Measurements from ENCODE around the gene ANKS1B. TPM values are rescaled to one million over a fixed set of nuclear protein-coding genes. Genes with fewer than 3 reads are reported as not detected.
"Not testable (repeated sequence)": the region's sequence is repeated elsewhere in the genome, so short reads cannot be mapped to it uniquely, and the experiment has no call there.

Gene ANKS1B
- total RNA-seq, 1 experiment from 2014 or later: 15.1 TPM

GRCh38 chr12:99600388-99600787 is 384.3 kb downstream of the ANKS1B start:
- no peak for DNase-seq (ENCODE audit: low read depth, low spot score)
- in situ Hi-C loops (cut with HindIII; ENCODE audit: low pct_unique_long_range_greater_than_20kb, low sequenced_read_pairs): no loop called here

- in situ Hi-C loops (cut with HindIII; ENCODE audit: low pct_unique_long_range_greater_than_20kb, low sequenced_read_pairs): no loop called here
- DNase-seq (ENCODE audit: low read depth, low spot score): no peak
Observed at GRCh38 chr12:99598785-99599184, 386.0 kb downstream of the ANKS1B start.

GRCh38 chr12:99596762-99597161 is 388.0 kb downstream of the ANKS1B start:
- in situ Hi-C loops (cut with HindIII; ENCODE audit: low pct_unique_long_range_greater_than_20kb, low sequenced_read_pairs): no loop called here

DNA sequence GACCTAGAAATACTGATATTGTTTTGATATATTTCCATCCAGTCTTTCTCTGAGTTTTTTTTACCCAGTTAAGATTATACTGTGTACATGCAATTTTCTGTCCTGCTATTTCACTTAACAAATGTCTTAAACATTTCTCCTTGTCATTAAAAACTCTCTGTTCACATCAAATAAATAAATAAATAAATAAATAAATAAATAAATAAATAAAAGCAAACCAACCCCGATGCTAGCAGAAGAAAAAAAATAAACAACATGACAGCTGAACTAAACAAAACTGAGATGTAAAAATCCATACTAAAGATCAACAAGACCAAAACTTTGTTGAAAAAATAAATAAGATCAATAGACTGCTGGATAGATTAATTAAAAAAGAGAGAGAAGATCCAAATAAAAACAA is 407.6 kb downstream of the ANKS1B start:
- in situ Hi-C loops (cut with HindIII; ENCODE audit: low pct_unique_long_range_greater_than_20kb, low sequenced_read_pairs); DNase-seq (ENCODE audit: low read depth, low spot score): not testable (repeated sequence)

More at GRCh38 chr12:99596762-99597161, 388.0 kb downstream of the ANKS1B start:
- no peak for DNase-seq (ENCODE audit: low read depth, low spot score)

DNA sequence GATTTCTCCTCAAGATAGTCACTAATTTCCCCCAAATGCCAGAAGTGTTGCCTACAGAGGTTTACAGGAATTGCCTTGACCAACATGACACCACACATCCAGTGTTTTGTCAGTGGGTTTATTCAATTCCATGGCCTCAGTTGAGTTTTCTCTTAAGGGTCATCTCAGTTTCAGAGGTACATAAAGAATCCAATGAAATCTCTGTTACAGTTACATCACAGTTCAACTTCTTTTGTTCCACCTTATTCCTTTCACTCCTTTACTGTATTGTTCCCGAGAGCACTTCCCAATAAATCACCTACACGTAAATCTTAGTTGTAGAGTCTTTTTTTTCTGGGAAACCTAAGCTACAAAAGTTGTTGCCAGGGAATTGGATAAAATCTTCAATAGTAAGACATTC is 410.8 kb downstream of the ANKS1B start:
- no peak for DNase-seq (ENCODE audit: low read depth, low spot score)
- in situ Hi-C loops (cut with HindIII; ENCODE audit: low pct_unique_long_range_greater_than_20kb, low sequenced_read_pairs): no loop called here

DNA sequence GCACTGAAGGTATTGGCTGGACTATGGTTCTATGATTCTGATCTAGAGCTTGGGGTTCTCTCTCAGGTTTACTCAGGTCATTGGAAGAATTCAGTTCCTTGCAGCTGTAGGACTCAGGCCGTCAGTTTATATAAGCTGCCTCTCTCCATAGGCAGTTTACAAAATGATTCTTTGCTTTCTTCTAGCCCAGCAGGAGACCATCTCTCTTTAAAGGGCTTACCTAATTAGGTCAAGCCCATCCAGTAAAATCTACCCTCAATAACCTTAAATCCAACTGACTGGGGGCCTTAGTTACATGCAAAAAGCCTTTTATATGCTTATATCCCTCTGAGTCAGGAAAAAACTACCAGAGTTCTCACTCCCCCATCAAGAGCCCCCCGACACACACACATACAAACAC is 417.7 kb downstream of the ANKS1B start:
- DNase-seq (ENCODE audit: low read depth, low spot score): no peak
- in situ Hi-C loops (cut with HindIII; ENCODE audit: low pct_unique_long_range_greater_than_20kb, low sequenced_read_pairs): no loop called here

- in situ Hi-C loops (cut with HindIII; ENCODE audit: low pct_unique_long_range_greater_than_20kb, low sequenced_read_pairs): no loop called here
- no peak for DNase-seq (ENCODE audit: low read depth, low spot score)
Observed at GRCh38 chr12:99558109-99558508, 426.6 kb downstream of the ANKS1B start.

GRCh38 chr12:99553461-99553860 is 431.3 kb downstream of the ANKS1B start:
- in situ Hi-C loops (cut with HindIII; ENCODE audit: low pct_unique_long_range_greater_than_20kb, low sequenced_read_pairs): no loop called here
- no peak for DNase-seq (ENCODE audit: low read depth, low spot score)

DNA sequence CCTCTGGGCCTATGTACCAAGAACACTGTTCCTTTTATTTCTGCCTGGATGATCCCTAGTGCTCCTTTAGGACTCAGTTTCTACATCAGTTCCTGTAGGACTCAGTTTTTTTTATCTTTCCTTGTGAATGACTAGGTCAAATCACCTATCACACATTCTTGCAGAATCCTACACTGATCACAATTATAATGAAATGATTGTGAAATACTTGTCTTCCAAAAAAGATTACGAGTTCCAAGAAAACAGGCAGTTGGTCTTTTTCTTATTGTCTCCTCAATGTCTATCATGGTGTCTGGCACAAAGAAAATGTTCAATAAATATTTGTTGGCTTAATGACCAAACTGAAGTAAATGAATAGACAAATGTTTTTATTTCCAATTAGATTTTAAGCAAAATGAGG is 432.7 kb downstream of the ANKS1B start:
- no peak for DNase-seq (ENCODE audit: low read depth, low spot score)
- in situ Hi-C loops (cut with HindIII; ENCODE audit: low pct_unique_long_range_greater_than_20kb, low sequenced_read_pairs): no loop called here

DNA sequence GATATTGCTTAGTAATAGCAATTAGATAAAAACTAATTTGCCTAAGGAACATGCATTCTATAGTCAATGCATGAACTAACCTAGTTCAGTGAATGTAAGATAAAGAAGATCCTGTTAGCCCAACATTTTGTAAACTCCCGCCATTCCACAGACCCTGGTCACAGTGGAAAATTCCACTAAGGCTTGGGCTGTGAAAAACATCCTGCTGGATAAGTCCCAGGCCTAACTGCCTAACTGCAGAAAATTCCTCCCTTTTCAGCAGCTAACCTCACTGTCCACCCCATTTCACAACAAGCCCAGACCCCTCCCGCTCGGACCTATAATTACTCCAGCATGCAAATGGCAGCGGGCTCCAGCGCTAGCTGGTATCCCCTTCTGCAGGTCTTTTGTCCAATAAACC is 435.1 kb downstream of the ANKS1B start:
- DNase-seq (ENCODE audit: low read depth, low spot score): no peak
- in situ Hi-C loops (cut with HindIII; ENCODE audit: low pct_unique_long_range_greater_than_20kb, low sequenced_read_pairs): no loop called here

DNA sequence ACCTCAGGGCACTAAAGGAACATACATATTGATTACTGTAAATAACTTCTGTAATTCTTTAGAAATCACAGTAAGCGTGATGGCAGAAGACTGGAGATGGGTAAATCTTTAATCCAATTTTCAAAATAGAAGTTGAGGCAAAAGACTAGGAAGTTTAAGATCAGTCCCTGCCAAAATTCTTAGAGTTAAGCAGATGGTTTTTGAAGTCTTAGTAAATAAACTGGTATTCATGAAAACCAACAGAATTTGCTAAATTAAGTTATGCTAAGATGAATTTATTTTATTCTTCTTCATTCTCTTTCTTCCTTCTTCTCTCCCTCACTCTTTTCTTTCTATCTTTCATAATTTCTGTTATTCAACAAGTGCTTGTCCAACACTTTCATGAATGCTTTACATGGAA is 435.5 kb downstream of the ANKS1B start:
- in situ Hi-C loops (cut with HindIII; ENCODE audit: low pct_unique_long_range_greater_than_20kb, low sequenced_read_pairs): no loop called here
- no peak for DNase-seq (ENCODE audit: low read depth, low spot score)

GRCh38 chr12:99544457-99544856 is 440.3 kb downstream of the ANKS1B start:
- in situ Hi-C loops (cut with HindIII; ENCODE audit: low pct_unique_long_range_greater_than_20kb, low sequenced_read_pairs): no loop called here
- DNase-seq (ENCODE audit: low read depth, low spot score): no peak

DNA sequence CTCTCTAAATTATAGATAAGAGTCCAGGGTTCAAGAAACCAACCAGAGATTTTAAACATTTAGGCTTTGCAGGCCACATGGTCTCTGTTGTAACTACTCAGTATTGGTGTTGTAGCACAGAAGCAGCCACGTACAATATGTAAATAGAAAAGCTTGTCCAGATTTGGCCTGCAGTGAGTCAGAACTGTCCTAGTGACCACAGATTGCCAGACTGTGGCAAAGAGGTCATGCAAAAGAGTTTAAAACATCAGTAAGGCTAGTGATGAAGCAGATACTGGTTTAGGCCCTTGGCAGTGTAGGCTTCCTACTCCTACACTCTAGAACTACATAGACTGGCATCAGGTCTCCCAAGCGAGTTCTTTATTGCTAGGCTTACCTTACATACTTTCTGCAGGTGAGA is 454.8 kb downstream of the ANKS1B start:
- in situ Hi-C loops (cut with HindIII; ENCODE audit: low pct_unique_long_range_greater_than_20kb, low sequenced_read_pairs): no loop called here
- DNase-seq (ENCODE audit: low read depth, low spot score): no peak

DNA sequence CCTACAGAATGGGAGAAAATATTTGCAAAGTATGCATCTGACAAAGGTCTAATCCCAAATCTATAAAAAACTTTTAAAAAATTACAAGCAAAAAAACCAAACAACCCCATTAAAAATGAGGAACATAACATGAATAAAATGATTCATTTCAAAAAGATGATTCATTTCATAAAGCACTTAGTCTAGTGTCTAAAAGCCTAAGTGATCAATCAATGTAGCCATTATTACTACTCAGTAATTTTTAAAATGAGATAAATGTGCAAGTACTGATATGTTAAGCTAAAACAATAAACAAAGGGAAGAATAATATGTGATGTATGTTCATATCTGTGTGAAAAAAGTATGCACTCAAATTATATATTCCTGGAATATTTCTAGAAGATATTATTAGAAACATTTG is 456.3 kb downstream of the ANKS1B start:
- DNase-seq (ENCODE audit: low read depth, low spot score): no peak
- in situ Hi-C loops (cut with HindIII; ENCODE audit: low pct_unique_long_range_greater_than_20kb, low sequenced_read_pairs): no loop called here

DNA sequence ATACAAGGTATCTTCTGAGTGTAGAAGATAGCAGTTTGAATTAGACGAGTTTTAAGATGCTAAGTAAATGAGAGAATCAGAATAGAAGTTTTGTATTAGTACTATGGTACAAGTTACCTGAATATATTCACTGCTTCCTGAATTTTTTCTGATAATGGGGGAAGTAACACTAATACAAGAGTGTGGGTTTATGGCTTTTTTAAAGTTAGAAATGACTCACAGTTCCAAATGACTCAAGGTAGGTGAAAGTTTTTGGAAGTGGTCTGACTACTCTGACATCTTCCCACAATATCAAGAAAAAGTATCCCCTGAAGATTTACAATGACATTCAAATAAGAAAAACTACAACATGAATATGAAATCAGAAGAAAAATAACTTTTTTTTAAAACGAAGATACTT is 460.9 kb downstream of the ANKS1B start:
- in situ Hi-C loops (cut with HindIII; ENCODE audit: low pct_unique_long_range_greater_than_20kb, low sequenced_read_pairs): no loop called here
- DNase-seq (ENCODE audit: low read depth, low spot score): no peak

DNA sequence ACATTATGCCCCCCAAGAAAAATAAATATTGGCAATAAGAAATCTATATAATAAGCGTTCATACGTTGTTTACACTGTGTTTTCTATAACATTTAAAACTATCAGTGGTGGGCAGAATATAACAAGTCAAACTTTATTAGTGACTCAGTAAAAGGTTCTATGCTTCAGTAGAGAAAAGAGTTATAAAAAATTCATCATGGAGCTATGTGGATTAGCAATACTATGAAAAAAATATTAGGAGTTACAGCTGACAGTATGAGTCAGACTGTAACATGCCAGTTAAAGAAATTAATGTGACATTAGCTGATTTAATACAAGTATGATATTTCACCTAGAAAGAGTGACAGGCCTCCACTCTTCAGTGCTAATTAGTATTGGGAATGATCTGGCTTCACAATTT is 462.3 kb downstream of the ANKS1B start:
- no peak for DNase-seq (ENCODE audit: low read depth, low spot score)
- in situ Hi-C loops (cut with HindIII; ENCODE audit: low pct_unique_long_range_greater_than_20kb, low sequenced_read_pairs): no loop called here

GRCh38 chr12:99521664-99522063 is 463.1 kb downstream of the ANKS1B start:
- DNase-seq (ENCODE audit: low read depth, low spot score): no peak
- in situ Hi-C loops (cut with HindIII; ENCODE audit: low pct_unique_long_range_greater_than_20kb, low sequenced_read_pairs): no loop called here

DNA sequence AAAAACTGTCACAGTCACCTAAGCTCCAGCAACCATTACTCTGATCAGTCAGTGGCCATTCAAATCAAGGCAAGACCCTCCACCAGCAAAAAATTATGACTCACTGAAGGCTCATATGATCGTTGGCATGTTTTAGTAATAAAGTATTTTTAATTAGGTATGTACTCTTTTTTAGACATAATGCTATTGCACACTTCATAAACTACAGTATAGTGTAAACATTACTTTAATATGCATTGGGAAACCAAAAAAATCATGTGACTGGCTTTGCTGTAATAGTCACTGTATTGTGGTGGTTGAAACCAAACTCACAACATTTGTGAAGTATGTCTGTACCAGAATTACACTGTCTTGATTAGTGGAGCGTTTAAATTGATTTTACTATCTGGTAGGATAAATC is 471.7 kb downstream of the ANKS1B start:
- no peak for DNase-seq (ENCODE audit: low read depth, low spot score)
- in situ Hi-C loops (cut with HindIII; ENCODE audit: low pct_unique_long_range_greater_than_20kb, low sequenced_read_pairs): no loop called here

GRCh38 chr12:99505805-99506204 is 478.9 kb downstream of the ANKS1B start:
- DNase-seq (ENCODE audit: low read depth, low spot score): no peak
- in situ Hi-C loops (cut with HindIII; ENCODE audit: low pct_unique_long_range_greater_than_20kb, low sequenced_read_pairs): no loop called here

DNA sequence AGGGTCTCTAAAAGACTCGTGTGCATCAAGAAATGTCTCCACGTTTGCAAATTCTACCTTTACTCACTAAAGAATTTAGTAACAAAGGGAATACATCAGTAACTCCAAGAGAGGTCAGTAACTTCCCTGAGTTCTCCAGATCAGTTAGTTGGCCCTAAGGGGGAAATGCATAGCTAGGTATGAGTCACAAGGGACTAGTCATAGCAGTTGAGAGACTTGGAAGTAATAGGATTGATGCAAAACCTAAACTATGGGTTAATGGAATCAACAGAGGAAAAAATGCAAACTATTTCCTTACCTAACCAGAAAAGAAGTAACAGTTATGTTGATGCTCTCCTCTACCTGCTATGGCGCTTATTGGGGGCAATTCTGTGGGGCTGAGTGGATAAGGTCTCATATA is 486.0 kb downstream of the ANKS1B start:
- in situ Hi-C loops (cut with HindIII; ENCODE audit: low pct_unique_long_range_greater_than_20kb, low sequenced_read_pairs): no loop called here
- DNase-seq (ENCODE audit: low read depth, low spot score): no peak

All from SK-MEL-5 (cell line).